ENCODE data around the gene SLC29A1.

- TF ChIP-seq CTCF (IDR thresholded peaks at IDR 0.05; ENCODE audit: extremely low read depth in 1 of 2, insufficient read depth in 1 of 2, low read depth in 1 of 2, low read length in 2 of 2) (no peak), POLR2A (IDR thresholded peaks at IDR 0.05; ENCODE audit: low read depth, low read length) (no peak), EZH2 (IDR thresholded peaks at IDR 0.05; ENCODE audit: borderline replicate concordance, low read depth, low read length, severe bottlenecking) (no peak), JUN (IDR thresholded peaks at IDR 0.05; ENCODE audit: borderline replicate concordance, insufficient read depth, insufficient read length, low read depth) (no peak), POLR2AphosphoS5 (IDR thresholded peaks at IDR 0.05; ENCODE audit: insufficient read depth, low read depth, low read length) (no peak), GATA2 (IDR thresholded peaks at IDR 0.05; ENCODE audit: insufficient read depth, insufficient read length, low read depth, low read length) (no peak)
- TF ChIP-seq, protein P1, sequence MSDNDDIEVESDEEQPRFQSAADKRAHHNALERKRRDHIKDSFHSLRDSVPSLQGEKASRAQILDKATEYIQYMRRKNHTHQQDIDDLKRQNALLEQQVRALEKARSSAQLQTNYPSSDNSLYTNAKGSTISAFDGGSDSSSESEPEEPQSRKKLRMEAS (IDR thresholded peaks at IDR 0.05; ENCODE audit: insufficient read depth, insufficient read length): no peak
Measured at GRCh38 chr6:44229376-44230033, 6.1 kb downstream of the SLC29A1 start.
